PFSK-1 (cell line): ENCODE measurements around the gene FCAMR.

Experiments used
- FOXP2 ChIP-seq: optimal IDR thresholded peaks from 2 replicates; pipeline ENCODE3; 2011; ENCODE audit warnings: borderline replicate concordance, control low read depth, inconsistent platforms; ENCODE audit not compliant: insufficient read depth; ENCODE audit errors: extremely low read length, extremely low read depth
- POLR2AphosphoS5 ChIP-seq: IDR thresholded peaks from 2 replicates; pipeline ENCODE4 v1.6.1; 2012; ENCODE audit warnings: low read depth, mild to moderate bottlenecking, control low read depth, low read length, moderate library complexity
- SIN3A ChIP-seq: IDR thresholded peaks from 2 replicates; pipeline ENCODE4 v1.6.1; 2012; ENCODE audit warnings: mild to moderate bottlenecking, low read length, moderate library complexity, borderline replicate concordance; ENCODE audit not compliant: insufficient read depth
- TAF1 ChIP-seq: IDR thresholded peaks from 2 replicates; pipeline ENCODE4 v1.6.1; 2012; ENCODE audit warnings: low read length, control low read depth, borderline replicate concordance; ENCODE audit not compliant: insufficient read depth
- TF ChIP-seq, protein P1 (sequence below), 2 experiments: IDR thresholded peaks; 2 replicates each; pipeline versions ENCODE4 v1.6.1 to v1.8.0; 2011 to 2012; ENCODE audit warnings: low read depth in 2 of 2, low read length in 2 of 2, control low read depth in 1 of 2, inconsistent platforms in 1 of 2, mild to moderate bottlenecking in 1 of 2, moderate library complexity in 1 of 2; ENCODE audit not compliant: insufficient read depth in 1 of 2

The FCAMR gene

GRCh38 chr1:207004931-207005830 lies 34.9 kb upstream of the FCAMR start:
- TF ChIP-seq FOXP2, result no peak

- TF ChIP-seq FOXP2 (no peak), POLR2AphosphoS5 (no peak), SIN3A (no peak), TAF1 (no peak)
- TF ChIP-seq, protein P1, sequence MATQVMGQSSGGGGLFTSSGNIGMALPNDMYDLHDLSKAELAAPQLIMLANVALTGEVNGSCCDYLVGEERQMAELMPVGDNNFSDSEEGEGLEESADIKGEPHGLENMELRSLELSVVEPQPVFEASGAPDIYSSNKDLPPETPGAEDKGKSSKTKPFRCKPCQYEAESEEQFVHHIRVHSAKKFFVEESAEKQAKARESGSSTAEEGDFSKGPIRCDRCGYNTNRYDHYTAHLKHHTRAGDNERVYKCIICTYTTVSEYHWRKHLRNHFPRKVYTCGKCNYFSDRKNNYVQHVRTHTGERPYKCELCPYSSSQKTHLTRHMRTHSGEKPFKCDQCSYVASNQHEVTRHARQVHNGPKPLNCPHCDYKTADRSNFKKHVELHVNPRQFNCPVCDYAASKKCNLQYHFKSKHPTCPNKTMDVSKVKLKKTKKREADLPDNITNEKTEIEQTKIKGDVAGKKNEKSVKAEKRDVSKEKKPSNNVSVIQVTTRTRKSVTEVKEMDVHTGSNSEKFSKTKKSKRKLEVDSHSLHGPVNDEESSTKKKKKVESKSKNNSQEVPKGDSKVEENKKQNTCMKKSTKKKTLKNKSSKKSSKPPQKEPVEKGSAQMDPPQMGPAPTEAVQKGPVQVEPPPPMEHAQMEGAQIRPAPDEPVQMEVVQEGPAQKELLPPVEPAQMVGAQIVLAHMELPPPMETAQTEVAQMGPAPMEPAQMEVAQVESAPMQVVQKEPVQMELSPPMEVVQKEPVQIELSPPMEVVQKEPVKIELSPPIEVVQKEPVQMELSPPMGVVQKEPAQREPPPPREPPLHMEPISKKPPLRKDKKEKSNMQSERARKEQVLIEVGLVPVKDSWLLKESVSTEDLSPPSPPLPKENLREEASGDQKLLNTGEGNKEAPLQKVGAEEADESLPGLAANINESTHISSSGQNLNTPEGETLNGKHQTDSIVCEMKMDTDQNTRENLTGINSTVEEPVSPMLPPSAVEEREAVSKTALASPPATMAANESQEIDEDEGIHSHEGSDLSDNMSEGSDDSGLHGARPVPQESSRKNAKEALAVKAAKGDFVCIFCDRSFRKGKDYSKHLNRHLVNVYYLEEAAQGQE (IDR thresholded peaks at IDR 0.05; ENCODE audit: insufficient read depth in 1 of 2, low read depth in 2 of 2, low read length in 2 of 2), result no peak
Observed at GRCh38 chr1:207003210-207003609, 33.0 kb upstream of the FCAMR start.

DNA sequence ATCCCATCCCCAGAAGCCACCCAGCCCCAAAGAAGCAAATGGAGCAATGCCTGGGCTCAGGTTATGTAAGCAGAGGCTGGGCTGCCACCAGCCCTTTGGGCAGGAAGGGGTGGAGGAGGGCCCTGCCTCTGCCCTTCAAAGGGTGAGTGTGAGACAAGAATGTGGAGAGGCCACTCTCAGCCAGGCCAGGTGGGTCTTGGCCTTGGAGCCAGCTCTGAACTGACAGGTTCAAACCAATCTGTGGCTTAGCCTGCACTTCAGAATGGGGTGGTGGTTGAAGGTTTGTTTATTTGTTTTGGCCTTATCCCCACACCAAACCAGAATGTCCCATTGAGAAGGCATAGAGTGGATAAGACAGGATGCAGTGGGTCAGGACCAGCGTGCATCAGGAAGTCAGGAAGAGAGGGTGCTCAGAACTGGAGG lies 32.5 kb upstream of the FCAMR start:
- TF ChIP-seq SIN3A (no peak), POLR2AphosphoS5 (no peak)

GRCh38 chr1:207001492-207002245 lies 31.4 kb upstream of the FCAMR start:
- TF ChIP-seq TAF1 (no peak), POLR2AphosphoS5 (no peak), FOXP2 (no peak), SIN3A (no peak)
- TF ChIP-seq, protein P1 (IDR thresholded peaks at IDR 0.05; ENCODE audit: insufficient read depth in 1 of 2, low read depth in 2 of 2, low read length in 2 of 2), result no peak

- TF ChIP-seq FOXP2 (no peak), SIN3A (no peak), POLR2AphosphoS5 (no peak), TAF1 (no peak)
- TF ChIP-seq, protein P1 (IDR thresholded peaks at IDR 0.05; ENCODE audit: insufficient read depth in 1 of 2, low read depth in 2 of 2, low read length in 2 of 2), result no peak
Observed at GRCh38 chr1:207000651-207001291, 30.5 kb upstream of the FCAMR start.

DNA sequence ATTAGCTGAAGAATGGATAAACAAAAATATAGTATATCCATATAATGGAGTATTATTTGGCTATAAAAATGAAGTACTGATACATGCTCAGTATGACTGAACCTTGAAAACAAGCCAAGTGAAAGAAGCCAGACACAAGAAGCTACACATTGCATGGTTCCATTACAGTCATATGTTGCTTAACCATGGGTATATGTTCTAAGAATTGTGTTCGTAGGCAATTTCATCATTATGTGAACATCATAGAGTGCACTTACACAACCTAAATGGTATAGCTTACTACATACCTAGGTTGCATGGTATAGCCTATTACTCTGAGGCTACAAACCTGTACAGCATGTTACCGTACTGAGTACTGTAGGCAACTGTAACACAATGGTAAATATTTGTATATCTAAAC lies 28.6 kb upstream of the FCAMR start:
- TF ChIP-seq, protein P1 (IDR thresholded peaks at IDR 0.05; ENCODE audit: insufficient read depth in 1 of 2, low read depth in 2 of 2, low read length in 2 of 2), result no peak
- TF ChIP-seq FOXP2, result no peak
- TF ChIP-seq POLR2AphosphoS5, result no peak
- TF ChIP-seq TAF1, result no peak
- TF ChIP-seq SIN3A, result no peak
